MV-4-11 (cell line): ENCODE results near the gene FCHSD2.
"Not testable (repeated sequence)": the region's sequence is repeated elsewhere in the genome, so short reads cannot be mapped to it uniquely, and the experiment has no call there.

Source experiments
- DNase-seq: peaks from one replicate; lab custom pipeline; 2025; lab: John Stamatoyannopoulos, UW

The FCHSD2 gene

DNA sequence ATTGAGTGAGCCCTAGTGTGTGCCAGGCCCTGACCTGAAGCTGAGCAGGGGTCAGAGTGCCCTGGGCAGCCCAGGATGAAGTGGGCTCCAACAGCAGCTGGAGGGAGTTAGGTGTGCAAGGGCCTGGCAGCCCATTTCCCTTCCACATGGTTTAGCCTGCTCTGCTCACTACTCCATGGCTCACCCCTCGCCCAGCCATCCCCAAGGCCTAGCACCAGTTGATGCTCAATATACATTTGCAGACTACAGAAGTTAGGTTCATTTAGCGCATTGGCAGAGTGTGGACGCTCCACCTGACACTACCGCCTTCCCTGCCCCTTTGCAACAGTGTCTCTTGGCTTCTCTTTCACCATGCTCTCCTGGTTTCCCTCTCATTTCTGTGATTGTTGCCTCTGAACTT, 324.2 kb downstream of the FCHSD2 start:
- DNase-seq, result no peak

DNA sequence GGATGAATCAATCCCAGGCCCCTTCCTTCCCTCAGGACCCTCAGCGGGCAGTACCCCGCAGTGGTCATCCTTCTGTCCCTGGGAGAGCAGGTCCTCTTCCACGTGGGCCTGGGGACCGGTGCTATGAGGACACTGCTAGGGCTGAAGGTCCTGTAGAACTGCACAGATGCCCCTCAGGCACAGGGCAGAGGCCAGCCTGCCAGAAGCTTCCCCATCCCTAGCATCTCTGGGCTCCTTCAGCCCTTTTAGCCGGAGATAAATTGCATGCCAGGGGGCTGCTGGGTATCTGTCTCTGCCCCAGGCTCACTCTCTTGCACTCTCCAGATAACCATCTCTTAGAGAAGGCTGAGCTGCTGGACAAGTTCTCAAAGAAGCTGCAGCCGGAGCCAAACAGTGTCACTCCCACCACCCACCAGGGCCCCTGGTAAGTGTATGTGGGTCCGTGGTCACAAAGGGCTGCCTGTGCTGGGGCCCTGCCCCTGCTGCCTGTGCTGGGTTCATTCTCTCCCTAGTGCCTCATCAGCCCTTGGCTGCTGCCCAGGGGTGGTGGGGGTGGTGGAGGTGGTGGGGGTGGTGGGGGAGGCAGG, 325.6 kb downstream of the FCHSD2 start:
- peak; percentile 44 for DNase-seq

DNA sequence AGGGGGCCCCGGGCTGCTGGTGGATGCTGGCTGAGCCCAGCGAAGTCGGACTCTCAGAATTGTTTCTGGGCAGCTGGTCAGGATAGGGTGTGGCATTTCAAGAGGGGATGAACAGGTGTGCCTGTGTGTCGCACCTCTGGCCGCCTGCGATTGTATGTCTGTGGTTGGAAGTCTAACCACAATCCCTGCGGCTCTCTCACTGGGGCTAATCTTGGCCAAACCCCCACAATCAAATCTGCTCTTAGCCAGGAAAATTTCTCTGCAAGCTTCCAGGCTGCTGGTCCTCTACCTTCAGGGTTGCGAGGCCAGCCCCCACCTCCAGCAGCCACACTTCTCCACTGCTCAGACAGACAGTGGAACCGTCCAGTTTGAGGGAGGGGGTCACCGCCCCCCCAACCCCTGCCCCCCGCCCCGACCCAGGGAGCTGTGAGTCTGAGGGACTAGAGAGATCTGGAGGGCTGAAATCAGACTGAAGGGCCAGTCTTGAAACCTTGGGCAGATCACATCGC, 327.0 kb downstream of the FCHSD2 start:
- no peak for DNase-seq

DNA sequence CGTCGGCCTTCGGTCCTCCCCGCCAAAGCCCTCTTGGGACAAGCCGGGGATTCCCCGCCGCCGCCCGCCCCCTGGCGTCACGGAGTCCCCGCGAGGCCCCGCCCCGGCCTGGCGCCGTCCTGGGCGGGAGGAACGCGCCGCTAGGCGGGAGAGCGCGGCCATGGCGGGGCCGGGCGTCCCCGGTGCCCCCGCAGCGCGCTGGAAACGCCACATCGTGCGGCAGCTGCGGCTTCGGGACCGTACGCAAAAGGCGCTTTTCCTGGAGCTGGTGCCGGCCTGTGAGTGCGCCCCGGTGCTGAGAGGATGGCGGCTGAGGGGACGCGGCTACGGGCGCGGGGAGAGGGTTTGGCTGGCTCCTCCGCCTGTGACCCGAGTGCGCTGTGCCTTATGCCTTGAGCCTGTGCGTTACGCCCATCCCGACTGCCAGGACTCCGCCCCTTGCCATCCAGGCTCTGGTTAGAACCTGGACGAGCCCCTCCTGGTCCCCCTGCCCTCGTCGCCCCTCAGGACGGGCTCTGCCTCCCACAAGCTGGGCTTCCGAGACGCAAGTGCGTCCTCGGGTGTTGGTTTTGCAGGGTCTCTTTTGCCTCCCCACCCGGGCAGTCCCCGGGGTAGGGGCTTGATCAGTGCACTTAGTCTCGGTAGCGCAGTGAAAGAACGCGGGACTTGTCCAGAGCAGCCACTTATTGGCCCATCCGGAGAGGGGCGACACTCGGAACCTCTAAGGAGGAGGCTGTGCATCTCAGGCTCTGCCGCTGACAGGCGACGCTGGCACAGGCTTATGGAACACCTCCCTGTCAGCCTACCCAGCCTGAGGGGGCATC, 327.6 kb downstream of the FCHSD2 start, which contains the start of gene ATG16L2:
Gene ATG16L2 (plus strand): TSS at position 126 of the 824 bp plus-strand sequence. CDS start 35 bp downstream, at position 161.
- DNase-seq, result peak; percentile 69

DNA sequence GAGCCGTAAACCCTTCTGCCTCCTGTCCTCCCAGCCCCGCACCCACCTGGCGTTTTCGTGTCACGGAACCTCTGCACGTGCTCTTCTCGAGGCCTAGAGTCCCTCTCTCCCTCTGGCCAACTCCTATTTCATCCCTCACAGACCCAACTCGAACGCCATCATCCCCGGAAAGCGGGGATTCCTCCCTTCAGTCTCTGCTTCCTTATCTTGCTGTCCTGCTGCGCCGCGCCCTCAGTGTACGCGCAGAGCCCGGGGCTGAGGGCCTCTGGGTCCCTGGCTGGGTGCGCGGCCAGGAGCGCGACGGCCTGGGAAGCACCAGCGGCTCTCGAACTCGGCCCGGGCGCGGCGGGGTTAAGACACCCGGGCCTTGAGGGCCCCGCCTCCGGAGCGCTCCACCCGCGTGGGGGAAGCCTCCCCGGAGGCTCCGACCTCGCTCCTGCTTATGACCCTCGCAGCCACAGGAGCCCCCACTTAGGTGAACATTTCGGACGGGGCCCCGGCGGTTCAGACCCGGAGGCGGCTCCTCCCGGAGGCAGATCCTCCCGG, 328.3 kb downstream of the FCHSD2 start:
- DNase-seq, result peak; percentile 69

DNA sequence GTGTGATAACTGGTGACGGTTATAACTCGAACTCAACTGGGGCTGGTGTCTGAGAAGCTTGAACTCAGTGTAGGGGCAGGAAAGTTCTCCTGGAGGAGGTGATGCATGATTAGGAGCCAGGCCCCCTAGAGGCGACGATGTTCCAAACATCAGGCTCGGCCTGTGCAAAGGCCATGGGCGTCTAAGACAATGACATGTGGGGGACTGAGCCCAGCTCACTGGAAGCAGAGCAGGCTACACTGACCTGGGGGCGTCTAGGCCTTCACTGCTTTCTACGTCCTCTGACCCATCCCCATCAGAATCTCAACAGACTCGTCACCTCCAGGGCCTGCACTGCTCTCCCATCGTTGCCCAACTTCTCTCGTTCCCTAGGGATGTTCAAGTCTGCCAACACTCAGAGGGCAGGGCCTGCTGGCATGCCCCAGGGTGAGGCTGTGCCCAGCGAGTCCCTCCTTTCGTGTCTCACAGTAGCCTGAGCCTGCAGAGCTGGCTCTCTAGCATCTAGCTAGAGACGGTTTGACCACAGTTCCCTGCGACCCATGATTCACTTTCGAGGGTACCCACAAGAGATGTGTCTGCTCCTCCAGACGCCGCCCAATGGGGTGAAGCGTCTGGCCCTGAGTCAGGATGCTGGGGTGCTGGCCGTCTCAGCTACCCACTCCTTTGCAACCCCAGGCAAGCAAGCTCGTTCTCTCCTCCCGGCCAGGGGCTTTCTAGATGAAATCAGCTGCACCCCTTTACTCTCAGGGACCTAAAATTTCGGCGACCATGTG, 329.0 kb downstream of the FCHSD2 start:
- peak; percentile 89 for DNase-seq

DNA sequence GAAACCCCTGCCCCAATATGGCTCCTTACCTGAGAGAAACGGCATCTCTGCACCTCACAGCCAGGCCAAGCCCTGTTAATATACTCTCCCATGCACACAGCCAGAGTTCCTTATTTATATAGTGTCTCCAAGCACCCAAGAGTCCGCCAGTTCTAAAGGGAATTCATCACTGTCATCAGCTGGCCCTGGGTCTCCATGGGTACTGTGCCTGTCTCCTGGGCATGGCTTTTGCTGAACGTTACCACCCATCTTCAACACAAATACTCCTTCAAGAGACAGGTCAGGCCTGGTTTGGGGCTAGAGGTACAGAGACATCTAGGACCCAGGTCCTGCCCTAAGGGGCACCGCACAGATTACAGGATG, 329.5 kb downstream of the FCHSD2 start:
- peak; percentile 54 for DNase-seq

DNA sequence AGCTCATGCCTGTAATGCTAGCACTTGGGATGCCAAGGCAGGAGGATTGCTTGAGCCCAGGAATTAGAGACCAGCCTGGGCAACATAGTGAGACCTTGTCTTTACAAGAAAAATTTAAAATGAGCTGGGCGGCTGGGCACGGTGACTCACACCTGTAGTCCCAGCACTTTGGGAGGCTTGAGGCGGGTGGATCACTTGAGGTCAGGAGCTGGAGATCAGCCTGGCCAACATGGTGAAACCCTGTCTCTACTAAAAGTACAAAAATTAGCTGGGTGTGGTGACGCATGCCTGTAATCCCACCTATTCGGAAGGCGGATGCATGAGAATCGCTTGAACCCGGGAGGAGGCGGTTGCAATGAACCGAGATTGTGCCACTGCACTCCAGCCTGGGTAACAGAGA, 330.4 kb downstream of the FCHSD2 start:
- DNase-seq, result peak; percentile 35

DNA sequence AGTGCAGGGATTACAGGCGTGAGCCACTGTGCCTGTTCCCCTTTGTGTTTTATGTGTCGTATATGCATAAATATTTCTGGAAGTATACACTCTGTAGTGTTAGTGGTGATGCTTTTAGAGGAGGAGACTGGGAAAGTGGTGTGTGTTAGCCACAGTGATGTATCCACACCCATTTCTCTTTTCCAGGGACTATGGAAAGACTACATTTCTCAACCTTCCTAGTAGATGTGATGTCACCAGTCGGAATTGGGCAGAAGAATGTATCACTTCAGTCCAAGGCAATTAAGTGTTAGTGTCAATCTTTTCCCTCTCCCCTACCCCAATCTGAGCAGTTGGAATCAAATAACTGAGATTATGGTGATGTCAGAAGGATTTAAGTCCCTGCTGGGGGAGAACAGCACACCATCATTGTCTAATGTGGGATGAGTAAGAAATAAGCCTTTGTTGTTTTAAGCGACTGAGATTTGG, 333.8 kb downstream of the FCHSD2 start:
- DNase-seq, result no peak

DNA sequence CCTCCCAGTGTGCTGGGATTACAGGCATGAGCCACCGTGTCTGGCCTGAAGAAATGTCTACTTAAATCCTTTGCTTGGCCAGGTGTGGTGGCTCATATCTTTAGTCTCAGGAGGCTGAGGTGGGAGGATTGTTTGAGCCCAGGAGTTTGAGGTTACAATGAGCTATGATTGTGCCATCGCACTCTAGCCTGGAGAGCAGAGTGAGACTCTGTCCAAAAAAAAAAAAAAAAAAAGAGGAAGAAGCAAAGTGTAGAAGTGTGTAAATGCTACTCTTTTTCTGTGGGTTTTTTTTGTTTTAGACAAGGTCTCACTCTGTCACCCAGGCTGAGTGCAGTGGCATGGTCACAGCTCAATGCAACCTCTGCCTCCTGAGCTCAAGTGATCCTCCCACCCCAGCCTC, 334.3 kb downstream of the FCHSD2 start:
- peak; percentile 91 for DNase-seq

DNA sequence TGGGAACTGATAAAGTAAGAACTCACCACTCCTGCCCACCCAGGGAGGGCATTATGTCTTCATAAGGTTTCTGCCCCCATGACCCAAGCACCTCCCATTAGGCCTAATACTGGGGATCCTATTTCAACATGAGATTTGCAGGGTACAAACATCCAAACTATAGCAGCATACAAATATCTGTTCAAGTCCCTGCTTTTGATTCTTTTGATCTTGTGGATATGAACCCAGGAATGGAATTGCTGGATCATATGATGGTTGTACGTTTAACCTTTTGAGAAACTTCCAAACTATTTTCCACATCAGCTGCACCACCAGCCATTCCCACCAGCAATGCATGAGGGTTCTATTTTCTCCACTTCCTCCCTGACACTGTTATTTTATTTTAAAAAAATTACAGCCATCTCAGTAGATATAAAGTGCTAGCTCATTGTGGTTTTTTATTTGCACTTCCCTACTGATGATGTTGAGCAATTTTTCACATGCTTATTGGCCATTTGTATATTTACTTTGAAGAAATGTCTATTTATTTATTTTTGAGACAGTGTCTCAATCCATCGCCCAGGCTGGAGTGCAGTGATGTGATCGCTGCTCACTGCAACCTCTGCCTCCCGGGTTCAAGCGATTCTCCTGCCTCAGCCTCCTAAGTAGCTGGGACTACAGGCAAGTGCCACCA, 335.0 kb downstream of the FCHSD2 start:
- peak; percentile 80 for DNase-seq

DNA sequence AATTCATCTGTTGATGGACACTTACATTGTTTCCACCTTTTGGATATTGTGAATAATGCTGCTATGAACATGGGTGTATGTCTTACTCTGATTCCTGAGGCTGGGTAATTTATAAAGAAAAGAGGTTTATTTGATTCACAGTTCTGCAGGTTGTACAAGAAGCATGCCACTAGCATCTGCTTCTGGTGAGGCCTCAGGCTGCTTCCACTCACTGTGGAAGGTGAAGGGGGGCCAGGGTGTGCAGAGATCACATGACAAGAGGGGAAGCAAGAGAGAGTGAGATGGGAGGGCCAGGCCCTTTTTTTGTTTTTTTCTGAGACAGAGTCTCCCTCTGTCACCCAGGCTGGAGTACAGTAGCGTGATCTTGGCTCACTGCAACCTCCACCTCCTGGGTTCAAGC, 335.7 kb downstream of the FCHSD2 start:
- DNase-seq, result not testable (repeated sequence)

DNA sequence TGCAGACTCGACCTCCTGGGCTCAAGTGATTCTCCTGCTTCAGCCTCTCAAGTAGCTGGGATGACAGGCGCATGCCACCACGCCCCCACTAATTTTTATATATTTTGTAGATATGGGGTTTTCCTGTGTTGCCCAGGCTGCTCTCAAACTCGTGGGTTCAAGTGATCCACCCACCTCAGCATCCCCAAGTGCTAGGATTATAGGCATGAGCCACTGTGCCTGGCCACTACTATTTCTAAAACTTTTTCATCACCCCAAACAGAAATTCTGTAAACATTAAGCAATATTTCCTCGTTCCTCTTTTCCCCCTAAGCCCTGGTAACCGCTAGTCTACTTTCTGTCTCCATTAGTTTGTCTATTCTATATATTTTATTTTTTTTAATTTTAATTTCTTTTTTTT, 336.9 kb downstream of the FCHSD2 start:
- DNase-seq, result peak; percentile 91

DNA sequence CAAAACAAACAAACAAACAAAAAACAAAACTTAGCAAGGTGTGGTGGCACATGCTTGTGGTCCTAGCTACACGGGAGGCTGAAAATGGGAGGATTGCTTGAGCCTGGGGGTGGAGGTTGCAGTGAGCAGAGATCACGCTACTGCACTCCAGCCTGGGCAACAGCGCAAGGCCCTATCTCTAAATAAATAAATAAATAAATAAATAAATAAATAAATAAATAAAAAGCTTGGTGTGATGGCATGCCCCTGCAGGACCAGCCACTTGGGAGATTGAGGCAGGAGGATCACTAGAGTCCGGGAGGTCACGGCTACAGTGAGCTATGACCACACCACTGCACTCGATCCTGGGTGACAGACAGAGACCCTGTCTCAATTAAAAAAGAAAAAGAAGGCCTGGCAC, 339.3 kb downstream of the FCHSD2 start:
- DNase-seq, result no peak

DNA sequence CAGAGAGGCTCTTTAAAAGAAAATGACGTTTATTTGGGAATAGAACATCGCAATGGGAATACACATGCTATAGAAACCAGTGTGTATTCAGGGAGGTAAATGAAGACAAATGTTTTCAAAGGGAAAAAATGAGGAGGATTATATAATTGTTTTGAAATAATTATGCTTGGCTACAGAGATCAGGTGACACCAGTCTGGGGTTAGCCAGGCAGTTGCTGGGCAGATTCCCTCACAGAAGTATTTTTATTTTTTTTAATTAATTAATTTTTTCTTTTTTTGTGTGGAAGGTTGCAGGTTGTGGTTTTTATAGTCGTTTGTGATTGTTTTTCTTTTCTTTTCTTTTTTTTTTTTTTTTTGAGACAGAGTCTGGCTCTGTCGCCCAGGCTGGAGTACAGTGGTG, 342.7 kb downstream of the FCHSD2 start:
- DNase-seq, result no peak

DNA sequence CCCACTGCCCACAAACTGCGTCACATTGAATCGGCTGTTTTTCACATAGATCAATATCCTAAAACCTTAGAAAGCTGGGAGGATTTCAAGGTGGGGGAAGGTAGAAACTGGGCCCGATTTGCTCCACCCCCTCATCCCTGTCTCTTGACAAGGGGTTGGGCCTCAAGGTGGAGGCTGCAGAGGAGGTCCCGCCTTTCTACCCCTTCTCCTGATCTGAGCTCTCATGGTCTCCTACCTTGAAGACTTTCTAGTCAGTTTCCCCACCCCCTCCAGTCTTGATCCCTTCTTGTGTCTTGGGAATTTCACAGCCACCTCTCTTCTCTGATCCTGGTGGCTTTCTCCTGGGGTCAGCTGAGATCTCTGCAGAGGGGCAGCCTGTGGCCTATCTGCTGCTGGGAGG, 343.8 kb downstream of the FCHSD2 start:
- no peak for DNase-seq

DNA sequence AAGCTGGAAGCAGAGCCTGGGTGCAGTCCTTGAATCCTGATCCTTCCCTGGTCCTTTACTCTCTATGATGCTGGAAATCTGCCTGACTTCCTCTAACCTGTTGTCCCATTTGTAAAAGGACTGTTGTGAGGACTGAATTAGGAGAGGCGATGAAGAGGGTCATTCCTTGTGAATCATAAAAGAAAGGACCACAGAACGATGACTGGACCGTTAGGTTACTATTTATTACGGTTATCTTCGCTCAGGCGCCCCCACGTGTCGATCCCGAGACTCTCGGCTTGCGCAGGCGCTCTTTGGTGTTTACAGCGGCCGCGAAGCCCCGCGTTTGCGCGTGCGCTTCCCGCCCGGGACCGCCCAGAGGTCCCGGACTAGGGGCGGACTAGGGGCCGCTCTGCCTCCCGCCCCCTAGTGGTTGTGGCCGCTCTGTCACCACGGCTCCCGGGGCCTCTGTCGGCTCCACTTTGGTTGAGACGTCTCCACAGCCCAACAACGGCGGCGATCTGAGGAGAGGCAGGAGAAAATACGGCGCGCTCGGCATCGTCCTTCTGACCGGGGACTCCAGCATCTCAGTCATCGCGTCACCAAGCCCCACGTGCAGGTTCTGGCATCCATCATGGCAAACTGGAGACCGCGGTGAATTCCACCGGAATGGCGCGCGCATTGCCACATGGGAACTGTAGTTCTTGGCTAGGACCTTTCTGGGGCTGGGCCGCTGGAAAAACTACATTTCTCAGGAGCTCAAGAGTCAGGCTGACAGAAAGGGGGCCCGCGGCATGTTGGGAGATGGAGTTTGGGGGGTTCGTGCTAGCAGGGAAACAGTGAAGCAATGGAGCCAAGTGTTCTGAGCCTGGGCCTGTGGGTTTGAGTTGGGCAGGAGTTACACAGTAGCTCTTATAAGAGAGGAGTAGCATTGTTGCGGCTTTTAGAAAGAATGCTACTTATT, 348.4 kb downstream of the FCHSD2 start, which contains the start of gene STARD10:
Gene STARD10 (minus strand): TSS at position 623 of the 943 bp plus-strand sequence. CDS start 12,866 bp downstream, outside the sequence.
- DNase-seq, result peak; percentile 91

DNA sequence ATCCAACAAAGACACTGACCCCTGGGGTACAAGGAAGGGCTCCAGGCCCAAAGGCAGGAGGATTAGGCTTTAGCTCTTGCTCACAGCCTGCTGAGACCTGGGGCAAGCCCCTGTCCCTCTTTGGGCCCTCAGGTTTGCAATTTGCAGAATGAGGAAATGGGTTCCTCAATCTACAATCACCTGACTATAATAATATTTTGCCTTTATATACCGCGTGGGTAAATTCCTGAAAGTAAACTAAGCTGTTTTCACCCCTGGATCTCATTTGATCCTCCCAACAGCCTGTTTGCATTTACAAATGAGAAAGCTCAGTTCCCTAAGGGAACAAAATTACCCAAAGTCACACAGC, 349.1 kb downstream of the FCHSD2 start:
- DNase-seq, result no peak

DNA sequence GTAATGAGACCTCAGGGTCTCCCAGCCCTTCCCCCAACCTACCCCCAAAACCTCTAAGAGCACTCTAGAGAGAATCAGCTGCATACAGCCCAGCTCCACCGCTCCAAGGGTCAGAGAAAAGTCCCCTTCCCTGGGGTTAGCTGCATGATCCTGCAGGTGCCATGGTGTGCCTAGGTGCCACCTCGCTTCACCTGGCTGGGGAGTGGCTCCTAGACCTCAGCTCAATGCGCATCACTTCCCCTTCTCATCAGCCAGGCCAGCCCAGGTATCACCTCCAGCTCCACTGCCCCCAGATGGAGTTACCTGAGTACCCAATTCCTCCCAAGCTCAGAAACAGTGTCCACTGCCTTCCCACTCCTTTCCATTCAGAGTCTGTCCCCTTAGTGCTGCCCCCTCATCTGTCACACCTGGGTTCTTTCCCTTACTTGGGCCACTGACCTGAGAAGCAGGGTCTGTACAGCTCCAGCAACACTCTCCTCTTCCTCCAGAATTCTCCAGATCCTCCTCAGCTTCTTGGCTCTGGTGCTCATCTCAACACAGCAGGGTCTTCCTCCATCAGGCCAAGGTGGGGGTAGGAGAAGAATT, 349.6 kb downstream of the FCHSD2 start:
- DNase-seq, result no peak

DNA sequence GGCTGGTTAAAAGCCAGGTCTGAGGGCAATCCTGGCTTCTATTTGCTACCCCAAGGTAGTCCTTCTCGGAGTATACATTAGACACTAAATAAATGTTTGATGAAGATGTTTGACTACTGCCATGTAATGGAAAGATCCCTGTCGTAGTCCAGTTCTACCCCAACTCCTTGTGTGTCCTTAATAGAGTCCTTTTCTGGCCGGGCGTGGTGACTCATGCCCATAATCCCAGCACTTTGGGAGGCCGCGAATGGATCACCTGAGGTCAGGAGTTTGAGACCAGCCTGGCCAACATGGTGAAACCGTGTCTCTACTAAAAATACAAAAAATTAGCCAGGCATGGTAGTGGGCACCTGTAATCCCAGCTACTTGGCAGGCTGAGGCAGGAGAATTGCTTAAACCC, 350.9 kb downstream of the FCHSD2 start:
- DNase-seq, result not testable (repeated sequence)
